Suprapubic skin (tissue), 3 donors: ENCODE data around the gene MED27.

Experiments
- CTCF ChIP-seq, 2 donors: fragments of 200-600 bp in 1 of 2; fragments of 450-650 bp in 1 of 2; sonication (generic) in 1 of 2; IDR thresholded peaks; one replicate each; pipeline ENCODE4 v1.5.1; 2016 to 2019; ENCODE audit warnings: antibody characterized with exemption in 2 of 2, mild to moderate bottlenecking in 1 of 2, moderate library complexity in 1 of 2
- POLR2A ChIP-seq, 2 donors: fragments of 450-650 bp; IDR thresholded peaks; one replicate each; pipeline ENCODE4 v1.6.1; 2017; ENCODE audit warnings: antibody characterized with exemption in 2 of 2, mild to moderate bottlenecking in 2 of 2, moderate library complexity in 2 of 2

DNA sequence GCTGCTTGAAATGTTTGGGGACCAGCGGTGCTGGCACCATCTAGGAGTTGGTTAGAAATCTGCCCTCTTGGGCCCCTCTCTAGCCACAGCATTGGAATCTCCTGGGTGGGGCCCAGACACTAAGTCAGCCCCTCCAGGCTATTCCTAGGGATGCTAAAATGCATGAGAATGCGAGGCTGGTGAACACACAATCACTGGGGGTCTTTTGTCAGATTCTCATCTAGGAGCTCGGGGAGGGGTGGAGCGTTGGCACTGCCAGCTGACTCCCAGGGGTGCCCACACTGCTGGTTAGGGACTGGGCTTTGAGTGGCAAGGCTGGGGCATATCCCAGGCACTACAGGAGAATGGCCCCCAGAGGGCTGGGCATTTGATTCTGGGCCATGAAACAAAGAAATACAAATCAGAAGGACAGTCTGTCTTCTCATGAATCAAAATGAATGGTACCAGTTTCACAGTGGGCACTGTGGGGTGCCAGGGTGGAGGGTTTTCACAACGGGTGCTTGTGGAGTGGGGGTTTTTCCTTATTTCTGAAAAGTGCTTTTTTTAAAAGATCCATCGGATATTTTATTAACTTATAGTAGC lies 212.0 kb downstream of the MED27 start:
- TF ChIP-seq CTCF (IDR thresholded peaks at IDR 0.05) (no peak), POLR2A (IDR thresholded peaks at IDR 0.05) (no peak)
